Lower leg skin (tissue), 3 donors: ENCODE measurements around the gene BMP2K.

Experiments
- POLR2A ChIP-seq, 2 donors: fragments of 450-650 bp; IDR thresholded peaks; one replicate each; pipeline ENCODE4 v1.6.1; 2016 to 2017; ENCODE audit warnings: antibody characterized with exemption in 2 of 2, mild to moderate bottlenecking in 1 of 2, moderate library complexity in 1 of 2
- TF ChIP-seq, protein P1 (sequence below), 3 donors: fragments of 450-650 bp; IDR thresholded peaks; one replicate each; pipeline ENCODE4 v1.5.1; 2016; ENCODE audit warnings: antibody characterized with exemption in 3 of 3, mild to moderate bottlenecking in 3 of 3, moderate library complexity in 2 of 3

DNA sequence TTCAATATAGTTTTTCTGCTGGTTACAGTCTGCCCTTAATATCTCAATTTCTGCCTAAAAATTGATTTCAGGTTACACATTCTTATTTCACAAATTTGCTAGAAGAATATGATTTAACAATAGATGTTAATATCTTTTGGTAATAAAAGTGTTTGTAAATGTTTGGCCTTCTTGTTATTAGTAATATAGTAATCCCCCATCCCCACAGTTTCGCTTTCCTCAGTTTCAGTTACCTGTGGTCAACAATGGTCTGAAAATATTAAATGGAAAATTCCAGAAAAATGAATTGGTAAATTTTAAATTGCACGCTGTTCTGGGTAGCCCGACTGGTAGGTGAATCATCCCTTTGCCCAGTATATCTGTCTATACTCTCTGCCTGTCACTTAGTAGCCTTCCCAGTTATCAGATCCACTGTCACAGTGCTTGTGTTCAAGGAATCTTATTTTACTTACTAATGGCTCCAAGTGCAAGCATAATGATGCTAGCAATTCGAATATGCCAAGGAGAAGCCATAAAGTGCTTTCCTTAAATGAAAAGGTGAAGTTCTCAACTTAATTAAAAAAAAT lies 3.5 kb upstream of the BMP2K start:
- TF ChIP-seq, protein P1, sequence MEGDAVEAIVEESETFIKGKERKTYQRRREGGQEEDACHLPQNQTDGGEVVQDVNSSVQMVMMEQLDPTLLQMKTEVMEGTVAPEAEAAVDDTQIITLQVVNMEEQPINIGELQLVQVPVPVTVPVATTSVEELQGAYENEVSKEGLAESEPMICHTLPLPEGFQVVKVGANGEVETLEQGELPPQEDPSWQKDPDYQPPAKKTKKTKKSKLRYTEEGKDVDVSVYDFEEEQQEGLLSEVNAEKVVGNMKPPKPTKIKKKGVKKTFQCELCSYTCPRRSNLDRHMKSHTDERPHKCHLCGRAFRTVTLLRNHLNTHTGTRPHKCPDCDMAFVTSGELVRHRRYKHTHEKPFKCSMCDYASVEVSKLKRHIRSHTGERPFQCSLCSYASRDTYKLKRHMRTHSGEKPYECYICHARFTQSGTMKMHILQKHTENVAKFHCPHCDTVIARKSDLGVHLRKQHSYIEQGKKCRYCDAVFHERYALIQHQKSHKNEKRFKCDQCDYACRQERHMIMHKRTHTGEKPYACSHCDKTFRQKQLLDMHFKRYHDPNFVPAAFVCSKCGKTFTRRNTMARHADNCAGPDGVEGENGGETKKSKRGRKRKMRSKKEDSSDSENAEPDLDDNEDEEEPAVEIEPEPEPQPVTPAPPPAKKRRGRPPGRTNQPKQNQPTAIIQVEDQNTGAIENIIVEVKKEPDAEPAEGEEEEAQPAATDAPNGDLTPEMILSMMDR (IDR thresholded peaks at IDR 0.05), result no peak
- no peak for TF ChIP-seq POLR2A (IDR thresholded peaks at IDR 0.05)
